Transverse colon (tissue), 4 donors: Measurements from ENCODE around the gene SUCO. TPM values are rescaled to one million over a fixed set of nuclear protein-coding genes. Genes with fewer than 3 reads are reported as not detected.

Source experiments
- DNase-seq: peaks from one replicate; pipeline ENCODE4 v3.0.0-alpha.2; 2019
- H3K27ac ChIP-seq, 4 donors: fragments of 200-600 bp; sonication (generic); 2 replicates each; pipeline ENCODE4 v1.5.1; 2016 to 2018; ENCODE audit warnings: inconsistent platforms in 4 of 4
- H3K27me3 ChIP-seq: fragments of 200-600 bp; sonication (generic); 2 replicates; pipeline ENCODE4 v1.5.1; 2017; ENCODE audit warnings: inconsistent platforms
- H3K36me3 ChIP-seq, 4 donors: fragments of 200-600 bp; sonication (generic); 2 replicates each; pipeline ENCODE4 v1.5.1; 2017 to 2019; ENCODE audit warnings: inconsistent platforms in 4 of 4
- H3K4me1 ChIP-seq, 4 donors: fragments of 200-600 bp; sonication (generic); 2 replicates each; pipeline ENCODE4 v1.5.1; 2017 to 2020; ENCODE audit warnings: inconsistent platforms in 4 of 4
- H3K4me3 ChIP-seq, 4 donors: fragments of 200-600 bp; sonication (generic); 1 replicate in 1 of 4; 2 replicates in 3 of 4; pipeline versions ENCODE4 v1.5.1 to v1.6.1; 2017 to 2019; ENCODE audit warnings: inconsistent platforms in 4 of 4
- H3K9me3 ChIP-seq, 2 donors: fragments of 200-600 bp; sonication (generic); 2 replicates each; pipeline ENCODE4 v1.5.1; 2017 to 2019; ENCODE audit warnings: inconsistent platforms in 2 of 2
- EP300 ChIP-seq: sonication (generic); formaldehyde crosslinking; IDR thresholded peaks from one replicate; pipeline ENCODE4 v1.6.1; 2017; ENCODE audit warnings: antibody characterized with exemption, low read depth
- POLR2A ChIP-seq: fragments of 450-650 bp; IDR thresholded peaks from one replicate; pipeline ENCODE4 v1.6.1; 2016; ENCODE audit warnings: antibody characterized with exemption, mild to moderate bottlenecking, moderate library complexity
- POLR2AphosphoS5 ChIP-seq, 3 donors: sonication (generic); formaldehyde crosslinking; IDR thresholded peaks; one replicate each; pipeline ENCODE4 v1.6.1; 2016; ENCODE audit warnings: antibody characterized with exemption in 3 of 3
- WGBS, 2 donors: methylation state at CpG; one replicate each; pipeline ENCODE4 v1.1.5; 2018; ENCODE audit warnings: low coverage in 1 of 2; 5-methylcytosine and 5-hydroxymethylcytosine counted together
- in situ Hi-C, 4 donors: fragments of 200-750 bp; cut with MboI; loops; one replicate each; pipeline versions ENCODE4 v1.15.0 to v1.15.1; 2017; ENCODE audit warnings: low sequenced_read_pairs in 3 of 4, low pct_ligation_motif_present in 1 of 4, low pct_unique_long_range_greater_than_20kb in 1 of 4
- intact Hi-C: fragments of 100-400 bp; cut with DNase I; formaldehyde crosslinking; loops from one replicate; pipeline ENCODE4 v1.15.1; 2023; ENCODE audit warnings: low total_unique reads
- total RNA-seq, 4 donors: library from RNA; depleted of rRNA; stranded (reverse); fragments of >200 nt; gene quantifications; one replicate each; pipeline ENCODE4 v1.1.0, GENCODE V29; 2016
- TF ChIP-seq, protein P1 (sequence below), 5 experiments: fragments of 200-600 bp in 3 of 5; fragments of 450-650 bp in 2 of 5; sonication (generic) in 3 of 5; IDR thresholded peaks; 1 replicate in 2 of 5; 2 replicates in 3 of 5; pipeline ENCODE4 v1.5.1; 2016 to 2017; ENCODE audit warnings: antibody characterized with exemption in 5 of 5, inconsistent platforms in 3 of 5, mild to moderate bottlenecking in 2 of 5, moderate library complexity in 1 of 5

SUCO gene
- total RNA-seq, 4 donors from 2014 or later, result 10.1 to 48.4 (median 21.6) TPM

DNA sequence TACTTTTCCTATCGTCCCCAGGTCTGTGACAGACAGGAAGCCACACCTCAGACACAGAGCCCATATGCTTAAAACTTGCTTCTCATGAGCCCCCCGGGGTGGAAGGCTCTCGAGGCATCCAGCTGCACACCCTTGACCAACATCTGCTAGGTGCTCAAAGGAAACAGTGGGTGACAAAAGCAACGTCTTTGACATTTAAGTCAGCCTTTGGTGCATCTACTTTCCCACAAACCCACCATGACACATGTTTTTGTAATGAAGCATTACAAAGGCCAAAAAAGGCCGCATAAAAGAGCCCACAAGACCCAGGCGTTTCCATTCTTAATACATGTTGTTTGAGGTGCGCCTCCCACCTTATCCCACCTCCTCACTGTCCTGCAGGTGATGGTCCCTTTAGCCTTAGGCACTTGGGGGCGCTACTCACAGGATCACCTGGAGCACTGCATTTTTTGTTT, 114.2 kb downstream of the SUCO start:
- TF ChIP-seq POLR2A, result no peak
- TF ChIP-seq, protein P1, sequence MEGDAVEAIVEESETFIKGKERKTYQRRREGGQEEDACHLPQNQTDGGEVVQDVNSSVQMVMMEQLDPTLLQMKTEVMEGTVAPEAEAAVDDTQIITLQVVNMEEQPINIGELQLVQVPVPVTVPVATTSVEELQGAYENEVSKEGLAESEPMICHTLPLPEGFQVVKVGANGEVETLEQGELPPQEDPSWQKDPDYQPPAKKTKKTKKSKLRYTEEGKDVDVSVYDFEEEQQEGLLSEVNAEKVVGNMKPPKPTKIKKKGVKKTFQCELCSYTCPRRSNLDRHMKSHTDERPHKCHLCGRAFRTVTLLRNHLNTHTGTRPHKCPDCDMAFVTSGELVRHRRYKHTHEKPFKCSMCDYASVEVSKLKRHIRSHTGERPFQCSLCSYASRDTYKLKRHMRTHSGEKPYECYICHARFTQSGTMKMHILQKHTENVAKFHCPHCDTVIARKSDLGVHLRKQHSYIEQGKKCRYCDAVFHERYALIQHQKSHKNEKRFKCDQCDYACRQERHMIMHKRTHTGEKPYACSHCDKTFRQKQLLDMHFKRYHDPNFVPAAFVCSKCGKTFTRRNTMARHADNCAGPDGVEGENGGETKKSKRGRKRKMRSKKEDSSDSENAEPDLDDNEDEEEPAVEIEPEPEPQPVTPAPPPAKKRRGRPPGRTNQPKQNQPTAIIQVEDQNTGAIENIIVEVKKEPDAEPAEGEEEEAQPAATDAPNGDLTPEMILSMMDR (IDR thresholded peaks at IDR 0.05), result no peak
- TF ChIP-seq POLR2AphosphoS5 (IDR thresholded peaks at IDR 0.05), result no peak
- no peak for TF ChIP-seq EP300
- no peaks in the 10 kb centered on the region for H3K4me1 ChIP-seq
- H3K4me3 ChIP-seq, result no peak overlapping the region
- H3K9me3 ChIP-seq, result no peaks in the 10 kb centered on the region
- intact Hi-C loops (no loop called here), in situ Hi-C loops (no loop called here)
- no peaks in the 10 kb centered on the region for H3K36me3 ChIP-seq
- no peaks in the 10 kb centered on the region for H3K27me3 ChIP-seq
- DNase-seq, result no peak
- 0 to 63% methylated on average over 1 to 8 of the region's 8 CpGs for WGBS, 2 donors
- no peak overlapping the region for H3K27ac ChIP-seq

- Histone ChIP-seq H3K4me3 (no peak overlapping the region), H3K27me3 (no peaks in the 10 kb centered on the region), H3K4me1 (no peaks in the 10 kb centered on the region), H3K9me3 (no peaks in the 10 kb centered on the region), H3K36me3 (no peaks in the 10 kb centered on the region), H3K27ac (no peak overlapping the region)
- in situ Hi-C loops, result no loop called here
- WGBS, 2 donors, result 91 to 93% methylated on average over 4 of the region's 4 CpGs
- intact Hi-C loops, result no loop called here
- DNase-seq, result no peak
- TF ChIP-seq POLR2AphosphoS5 (IDR thresholded peaks at IDR 0.05), result no peak
- TF ChIP-seq EP300, result no peak
Observed at GRCh38 chr1:172647987-172648386, 115.0 kb downstream of the SUCO start.

DNA sequence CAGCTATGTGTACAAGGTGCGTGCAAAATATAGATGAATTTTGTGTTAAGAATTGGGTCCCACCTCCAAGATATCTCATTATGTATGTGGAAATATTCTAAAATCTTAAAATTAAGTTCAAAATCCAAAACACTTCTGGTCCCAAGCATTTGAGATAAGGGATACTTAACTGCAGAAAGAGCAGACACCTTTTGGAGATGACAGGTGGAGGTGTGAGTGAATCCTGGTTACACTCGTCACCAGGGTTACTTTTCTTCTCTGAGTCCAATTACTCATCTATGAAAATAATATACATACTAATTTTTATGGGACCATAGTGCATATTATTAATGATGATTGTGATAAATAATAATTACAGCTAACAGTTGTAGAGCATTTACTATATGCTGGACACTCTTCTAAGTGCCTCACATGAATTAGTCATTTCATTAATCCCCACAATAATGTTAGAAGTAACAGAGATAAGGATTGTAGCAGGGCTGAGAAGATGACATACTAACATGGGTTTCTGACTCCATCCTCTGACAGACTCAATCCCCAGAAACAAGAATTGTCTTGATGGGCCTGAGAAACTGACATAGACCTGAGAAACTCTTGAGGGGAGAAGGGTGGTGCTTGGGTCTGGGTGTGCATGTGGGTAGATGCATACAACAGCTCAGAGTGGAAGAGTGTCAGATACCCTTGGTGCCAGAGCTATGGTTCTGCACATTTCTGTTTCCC, 117.7 kb downstream of the SUCO start:
- no peak overlapping the region for H3K4me3 ChIP-seq
- in situ Hi-C loops, result no loop called here
- no peaks in the 10 kb centered on the region for H3K4me1 ChIP-seq
- H3K27me3 ChIP-seq, result no peaks in the 10 kb centered on the region
- intact Hi-C loops, result no loop called here
- H3K36me3 ChIP-seq, result no peaks in the 10 kb centered on the region
- no peak overlapping the region for H3K27ac ChIP-seq
- TF ChIP-seq, protein P1 (IDR thresholded peaks at IDR 0.05), result no peak
- no peak for TF ChIP-seq POLR2AphosphoS5 (IDR thresholded peaks at IDR 0.05)
- no peak for TF ChIP-seq EP300
- no peak for TF ChIP-seq POLR2A
- WGBS, 2 donors, result 88 to 96% methylated on average over 2 of the region's 2 CpGs
- no peaks in the 10 kb centered on the region for H3K9me3 ChIP-seq
- DNase-seq, result no peak

- no peaks in the 10 kb centered on the region for H3K4me1 ChIP-seq
- no peaks in the 10 kb centered on the region for H3K9me3 ChIP-seq
- DNase-seq, result no peak
- H3K36me3 ChIP-seq, result no peaks in the 10 kb centered on the region
- TF ChIP-seq, protein P1 (IDR thresholded peaks at IDR 0.05), result no peak
- TF ChIP-seq EP300, result no peak
- TF ChIP-seq POLR2AphosphoS5 (IDR thresholded peaks at IDR 0.05), result no peak
- TF ChIP-seq POLR2A, result no peak
- intact Hi-C loops, result no loop called here
- H3K27me3 ChIP-seq, result no peaks in the 10 kb centered on the region
- H3K4me3 ChIP-seq, result no peak overlapping the region
- WGBS, 2 donors, result 35 to 50% methylated on average over 5 of the region's 5 CpGs
- H3K27ac ChIP-seq, result no peak overlapping the region
- in situ Hi-C loops, result no loop called here
Observed at GRCh38 chr1:172653015-172653709, 120.2 kb downstream of the SUCO start.
